ENCODE measurements around the gene NOVA2. TPM values are rescaled to one million over a fixed set of nuclear protein-coding genes. Genes with fewer than 3 reads are reported as not detected.

NOVA2 gene
- total and polyA plus RNA-seq, 9 of the 15 experiments (the other 6 are each of a cell fraction or from before 2014, with no cell fraction given), result not detected

- TF ChIP-seq ZNF395 (CRISPR knock-in tag; IDR thresholded peaks at IDR 0.05) (no peak), ZNF165 (CRISPR knock-in tag; IDR thresholded peaks at IDR 0.05; ENCODE audit: borderline replicate concordance) (no peak), RUNX1 (IDR thresholded peaks at IDR 0.05; ENCODE audit: low read depth) (no peak), CC2D1A (IDR thresholded peaks at IDR 0.05) (no peak), CREB5 (CRISPR knock-in tag; IDR thresholded peaks at IDR 0.05) (no peak), MBD1 (CRISPR knock-in tag; IDR thresholded peaks at IDR 0.05) (no peak), ZNF75A (CRISPR knock-in tag; IDR thresholded peaks at IDR 0.05) (no peak), ADNP (tag; IDR thresholded peaks at IDR 0.05) (peak; percentile 88), ILK (tag; IDR thresholded peaks at IDR 0.05; ENCODE audit: borderline replicate concordance, low read depth) (no peak), THRB (CRISPR knock-in tag; conservative IDR thresholded peaks at IDR 0.05) (0 out of 2 replicates have a peak, but pooled peaks have one; percentile 71), ILF3 (IDR thresholded peaks at IDR 0.05; ENCODE audit: borderline replicate concordance) (no peak), TBL1XR1 (IDR thresholded peaks at IDR 0.05; ENCODE audit: low read length in 2 of 2) (peak in 1 of 2 experiments; percentile 70; a peak in 2 of 4 replicates), MNT (conservative IDR thresholded peaks at IDR 0.05) (peak; percentile 21 to 62; a peak in 3 of 4 replicates), ZNF239 (CRISPR knock-in tag; IDR thresholded peaks at IDR 0.05) (no peak), ZNF280B (CRISPR knock-in tag; IDR thresholded peaks at IDR 0.05) (no peak), PCBP1 (IDR thresholded peaks at IDR 0.05; ENCODE audit: low read depth, low read length, poor library complexity, severe bottlenecking) (no peak), NFIX (CRISPR knock-in tag; IDR thresholded peaks at IDR 0.05; ENCODE audit: low read depth) (no peak), CBX1 (IDR thresholded peaks at IDR 0.05; ENCODE audit: low read depth) (peak; percentile 80)
These were observed 87.1 kb downstream of the NOVA2 start (continued) for GRCh38 chr19:45886427-45887199.
